ENCODE results near the gene YIPF4. TPM values are rescaled to one million over a fixed set of nuclear protein-coding genes. Genes with fewer than 3 reads are reported as not detected.

The YIPF4 gene
- total RNA-seq, 1 experiment from 2014 or later = 57.0 TPM

DNA sequence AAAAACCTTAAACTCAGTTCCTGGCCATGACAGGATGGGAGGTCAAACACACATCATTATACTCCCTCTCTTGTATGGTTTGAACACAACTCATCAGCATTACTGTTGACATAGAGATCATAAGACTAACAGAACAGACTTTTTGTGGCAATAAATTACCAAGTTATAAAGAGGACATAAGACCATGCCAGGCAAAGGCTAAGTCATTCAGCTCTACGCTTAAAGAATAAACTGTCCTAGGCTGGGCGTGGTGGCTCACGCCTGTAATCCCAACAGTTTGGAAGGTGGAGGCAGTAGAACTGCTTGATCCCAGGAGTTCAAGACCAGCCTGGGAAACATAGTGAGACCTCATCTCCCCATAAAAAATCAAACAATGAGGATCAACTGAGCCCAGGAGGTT, 29.4 kb upstream of the YIPF4 start:
- CTCF ChIA-PET = no interaction called here
- no peaks in the 10 kb centered on the region for H3K27me3 Mint-ChIP-seq (ENCODE audit: unreplicated experiment)
- BruUV-seq (replicated peaks) = no TSS peak
- no peak overlapping the region for H3K27ac Mint-ChIP-seq (ENCODE audit: unreplicated experiment)
- no peak for DNase-seq
- peaks cover 6% of the 10 kb centered on the region for H3K4me1 Mint-ChIP-seq (ENCODE audit: low read depth, unreplicated experiment)
- no peaks in the 10 kb centered on the region for H3K36me3 Mint-ChIP-seq (ENCODE audit: insufficient read depth, unreplicated experiment)
- no peaks in the 10 kb centered on the region for H3K9me3 Mint-ChIP-seq (ENCODE audit: low read depth, unreplicated experiment)
- intact Hi-C loops (cut with micrococcal nuclease; ENCODE audit: unreplicated experiment) = no loop called here
- H3K4me3 Mint-ChIP-seq (ENCODE audit: low read depth, unreplicated experiment) = no peak overlapping the region
- TF ChIP-seq, protein P1, sequence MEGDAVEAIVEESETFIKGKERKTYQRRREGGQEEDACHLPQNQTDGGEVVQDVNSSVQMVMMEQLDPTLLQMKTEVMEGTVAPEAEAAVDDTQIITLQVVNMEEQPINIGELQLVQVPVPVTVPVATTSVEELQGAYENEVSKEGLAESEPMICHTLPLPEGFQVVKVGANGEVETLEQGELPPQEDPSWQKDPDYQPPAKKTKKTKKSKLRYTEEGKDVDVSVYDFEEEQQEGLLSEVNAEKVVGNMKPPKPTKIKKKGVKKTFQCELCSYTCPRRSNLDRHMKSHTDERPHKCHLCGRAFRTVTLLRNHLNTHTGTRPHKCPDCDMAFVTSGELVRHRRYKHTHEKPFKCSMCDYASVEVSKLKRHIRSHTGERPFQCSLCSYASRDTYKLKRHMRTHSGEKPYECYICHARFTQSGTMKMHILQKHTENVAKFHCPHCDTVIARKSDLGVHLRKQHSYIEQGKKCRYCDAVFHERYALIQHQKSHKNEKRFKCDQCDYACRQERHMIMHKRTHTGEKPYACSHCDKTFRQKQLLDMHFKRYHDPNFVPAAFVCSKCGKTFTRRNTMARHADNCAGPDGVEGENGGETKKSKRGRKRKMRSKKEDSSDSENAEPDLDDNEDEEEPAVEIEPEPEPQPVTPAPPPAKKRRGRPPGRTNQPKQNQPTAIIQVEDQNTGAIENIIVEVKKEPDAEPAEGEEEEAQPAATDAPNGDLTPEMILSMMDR (IDR thresholded peaks at IDR 0.05; ENCODE audit: unreplicated experiment) = no peak

DNA sequence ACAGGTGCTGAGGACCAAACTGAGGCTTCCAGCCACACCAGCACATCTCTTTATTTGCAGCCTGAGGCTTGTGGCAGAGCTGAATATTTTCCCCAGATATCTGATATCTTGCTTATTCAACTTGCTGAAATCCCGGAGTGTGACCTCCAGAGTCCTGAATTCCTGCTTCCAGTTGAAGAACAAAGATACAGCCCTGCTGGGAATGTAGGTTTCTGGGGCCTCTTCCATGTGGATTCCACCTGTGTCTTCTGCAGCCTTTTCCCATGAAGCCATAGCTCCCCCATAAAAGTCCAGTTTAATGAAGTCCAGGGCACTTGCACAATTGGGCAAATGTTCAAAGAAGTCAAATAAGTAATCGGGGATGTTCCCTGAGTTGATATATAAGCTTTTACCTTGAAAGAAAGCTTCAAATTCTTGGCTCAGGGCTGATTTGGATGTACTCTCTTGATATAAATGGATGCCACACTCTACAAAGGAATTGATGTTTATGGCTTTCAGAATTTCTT, 27.9 kb upstream of the YIPF4 start:
- TF ChIP-seq, protein P1 (IDR thresholded peaks at IDR 0.05; ENCODE audit: unreplicated experiment) = no peak
- DNase-seq = no peak
- intact Hi-C loops (cut with micrococcal nuclease; ENCODE audit: unreplicated experiment) = no loop called here
- Mint-ChIP-seq H3K27me3 (ENCODE audit: unreplicated experiment) (no peaks in the 10 kb centered on the region), H3K9me3 (ENCODE audit: low read depth, unreplicated experiment) (no peaks in the 10 kb centered on the region), H3K4me1 (ENCODE audit: low read depth, unreplicated experiment) (peaks cover 6% of the 10 kb centered on the region), H3K4me3 (ENCODE audit: low read depth, unreplicated experiment) (no peak overlapping the region), H3K36me3 (ENCODE audit: insufficient read depth, unreplicated experiment) (no peaks in the 10 kb centered on the region), H3K27ac (ENCODE audit: unreplicated experiment) (no peak overlapping the region)
- BruUV-seq (replicated peaks) = no TSS peak
- CTCF ChIA-PET = no interaction called here

DNA sequence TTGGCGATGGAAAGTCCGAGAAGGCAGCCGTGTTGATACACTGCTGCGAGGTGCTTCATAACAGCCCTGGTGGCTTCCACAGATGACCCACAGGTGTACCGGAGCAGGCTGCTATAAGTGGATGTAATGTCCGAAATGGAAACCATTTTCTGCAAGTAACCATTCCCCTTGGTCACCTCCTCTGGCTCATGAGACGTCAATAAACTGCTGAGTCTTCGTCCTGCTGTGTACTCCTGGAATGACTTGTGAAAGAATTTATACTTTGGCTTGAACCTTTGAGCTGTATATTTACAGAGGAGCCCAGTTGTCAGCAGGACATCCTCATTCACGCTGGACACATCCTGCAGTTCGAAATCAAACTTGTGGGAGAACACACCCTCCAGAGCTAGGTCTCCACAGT, 27.4 kb upstream of the YIPF4 start:
- no peaks in the 10 kb centered on the region for H3K36me3 Mint-ChIP-seq (ENCODE audit: insufficient read depth, unreplicated experiment)
- H3K4me3 Mint-ChIP-seq (ENCODE audit: low read depth, unreplicated experiment) = no peak overlapping the region
- peaks cover 6% of the 10 kb centered on the region for H3K4me1 Mint-ChIP-seq (ENCODE audit: low read depth, unreplicated experiment)
- H3K9me3 Mint-ChIP-seq (ENCODE audit: low read depth, unreplicated experiment) = no peaks in the 10 kb centered on the region
- TF ChIP-seq, protein P1 (IDR thresholded peaks at IDR 0.05; ENCODE audit: unreplicated experiment) = no peak
- intact Hi-C loops (cut with micrococcal nuclease; ENCODE audit: unreplicated experiment) = no loop called here
- CTCF ChIA-PET = no interaction called here
- no peak overlapping the region for H3K27ac Mint-ChIP-seq (ENCODE audit: unreplicated experiment)
- no TSS peak for BruUV-seq (replicated peaks)
- no peak for DNase-seq
- no peaks in the 10 kb centered on the region for H3K27me3 Mint-ChIP-seq (ENCODE audit: unreplicated experiment)

DNA sequence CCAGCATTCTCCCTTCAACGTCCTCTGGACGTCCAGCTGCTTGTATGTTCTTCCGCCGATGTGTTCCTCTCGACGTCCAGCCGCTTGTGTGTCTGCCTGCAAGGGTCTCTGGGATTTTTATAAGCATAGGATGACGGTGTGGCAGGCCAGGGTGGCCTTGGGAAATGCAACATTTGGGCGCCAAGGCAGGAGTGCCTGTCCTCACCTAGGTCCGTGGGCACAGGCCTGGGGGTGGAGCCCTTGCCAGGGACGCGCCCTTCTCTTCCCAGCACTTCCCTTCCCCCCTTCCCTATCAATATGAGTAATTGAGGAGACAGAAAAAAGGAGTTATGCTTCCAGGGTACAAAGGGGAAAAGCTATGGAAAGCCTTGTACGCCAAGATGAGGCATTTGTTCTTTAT, 19.5 kb upstream of the YIPF4 start:
- intact Hi-C loops (cut with micrococcal nuclease; ENCODE audit: unreplicated experiment) = no loop called here
- no peak overlapping the region for H3K4me3 Mint-ChIP-seq (ENCODE audit: low read depth, unreplicated experiment)
- CTCF ChIA-PET = no interaction called here
- no peaks in the 10 kb centered on the region for H3K27me3 Mint-ChIP-seq (ENCODE audit: unreplicated experiment)
- BruUV-seq (replicated peaks) = no TSS peak
- no peak for DNase-seq
- TF ChIP-seq, protein P1 (IDR thresholded peaks at IDR 0.05; ENCODE audit: unreplicated experiment) = no peak
- H3K27ac Mint-ChIP-seq (ENCODE audit: unreplicated experiment) = no peak overlapping the region
- H3K9me3 Mint-ChIP-seq (ENCODE audit: low read depth, unreplicated experiment) = no peaks in the 10 kb centered on the region
- H3K36me3 Mint-ChIP-seq (ENCODE audit: insufficient read depth, unreplicated experiment) = no peaks in the 10 kb centered on the region
- no peaks in the 10 kb centered on the region for H3K4me1 Mint-ChIP-seq (ENCODE audit: low read depth, unreplicated experiment)

Data from Calu3 (cell line).